ENCODE measurements around the gene GID4.

The GID4 gene

DNA sequence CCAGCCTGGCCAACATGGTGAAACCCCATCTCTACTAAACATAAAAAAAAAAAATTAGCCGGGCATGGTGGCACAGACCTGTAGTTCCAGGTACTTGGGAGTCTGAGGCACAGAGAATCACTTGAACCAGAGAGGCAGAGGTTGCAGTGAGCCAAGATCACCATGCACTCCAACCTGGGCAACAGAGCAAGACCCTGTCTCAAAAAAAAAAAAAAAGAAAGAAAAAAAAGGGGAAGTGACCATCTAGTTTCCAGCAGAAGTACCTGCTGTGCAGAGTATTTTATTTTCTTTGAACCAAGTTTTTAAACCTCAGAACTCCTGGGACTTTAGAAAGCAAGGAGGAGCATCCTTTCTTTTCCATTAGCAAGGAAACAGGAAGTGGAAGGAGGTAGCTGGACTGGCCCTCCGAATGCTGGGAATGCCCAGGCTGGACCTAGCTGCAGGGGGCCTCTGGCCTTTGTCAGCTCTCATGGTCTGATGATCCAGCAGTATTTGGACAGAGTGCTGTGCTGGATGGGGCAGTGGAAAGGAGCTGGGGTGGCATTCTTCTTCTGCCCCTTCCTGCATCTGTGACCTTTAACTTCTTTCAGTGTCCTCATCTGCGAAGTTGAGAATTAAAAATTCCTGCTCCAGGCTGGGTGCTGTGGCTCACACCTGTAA, 6.6 kb downstream of the GID4 start:
- no peak for DNase-seq

DNA sequence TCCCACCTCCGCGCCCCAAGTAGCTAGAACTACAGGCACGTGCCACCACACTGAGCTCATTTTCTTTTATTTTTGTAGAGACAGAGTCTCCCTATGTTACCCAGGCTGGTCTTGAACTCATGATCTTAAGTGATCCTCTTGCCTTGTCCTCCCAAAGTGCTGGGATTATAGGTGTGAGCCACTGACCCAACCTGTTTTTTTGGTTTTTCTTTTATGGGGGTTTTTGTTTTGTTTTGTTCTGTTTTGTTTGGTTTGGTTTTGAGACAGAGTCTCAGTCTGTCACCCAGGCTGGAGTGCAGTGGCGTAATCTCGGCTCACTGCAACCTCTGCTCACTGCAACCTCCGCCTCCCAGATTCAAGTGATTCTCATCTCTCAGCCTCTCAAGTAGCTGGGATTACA, 16.4 kb downstream of the GID4 start:
- no peak for DNase-seq

DNA sequence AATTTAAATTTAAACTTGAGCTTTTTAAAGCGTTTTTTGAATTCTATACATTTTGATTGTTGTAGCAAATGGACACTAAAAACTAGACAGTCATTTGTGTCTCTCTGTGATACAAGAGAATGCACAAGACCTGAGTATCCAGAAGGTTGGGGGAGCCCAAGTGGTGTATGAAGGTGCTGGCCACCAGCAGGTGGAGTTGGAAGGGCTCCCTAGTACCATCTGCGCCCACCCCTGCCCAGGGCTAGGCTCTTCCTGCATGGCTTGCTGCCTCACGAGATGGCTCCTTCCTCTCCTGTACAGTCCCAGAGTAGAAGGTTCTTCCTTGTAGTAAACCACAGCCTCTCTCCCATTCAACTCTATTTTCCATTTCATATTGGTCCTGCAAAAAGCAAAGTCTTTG, 17.0 kb downstream of the GID4 start:
- no peak for DNase-seq

DNA sequence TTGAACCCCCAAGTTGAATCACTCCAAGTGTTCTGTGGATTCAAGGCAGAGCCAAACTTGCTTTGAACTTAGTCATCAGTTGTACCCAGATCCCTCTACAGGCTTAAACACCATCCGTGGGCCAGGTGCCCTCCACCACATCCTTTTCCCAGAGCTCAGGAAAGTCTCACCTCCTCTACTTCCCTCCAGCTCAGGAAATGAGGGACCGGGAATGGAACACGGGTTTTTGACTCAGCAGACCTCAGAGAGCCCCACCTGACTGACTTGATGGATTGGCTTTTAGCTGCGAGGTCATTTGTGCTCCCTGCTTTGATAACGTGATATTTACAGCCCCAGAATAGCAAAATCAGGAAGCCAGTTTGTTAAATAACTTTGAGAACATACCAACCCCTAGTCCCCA, 20.1 kb downstream of the GID4 start:
- no peak for DNase-seq

DNA sequence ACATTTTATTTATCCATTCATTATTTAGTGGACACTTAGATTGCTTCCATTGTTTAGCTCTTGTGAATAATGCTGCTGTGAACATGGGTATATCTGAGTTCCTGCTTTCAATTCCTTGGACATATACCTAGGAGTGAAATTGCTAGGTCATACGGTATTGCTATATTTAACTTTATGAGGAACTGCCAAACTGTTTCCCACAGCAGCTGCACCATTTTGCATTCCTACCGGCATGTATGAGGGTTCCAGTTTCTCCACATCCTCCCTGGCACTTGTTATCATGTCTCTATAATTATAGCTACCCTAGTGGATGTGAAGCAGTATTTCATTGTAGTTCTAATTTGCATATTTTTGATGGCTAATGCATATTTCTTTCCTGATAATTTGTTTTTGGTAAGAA, 24.8 kb downstream of the GID4 start:
- DNase-seq = no peak

DNA sequence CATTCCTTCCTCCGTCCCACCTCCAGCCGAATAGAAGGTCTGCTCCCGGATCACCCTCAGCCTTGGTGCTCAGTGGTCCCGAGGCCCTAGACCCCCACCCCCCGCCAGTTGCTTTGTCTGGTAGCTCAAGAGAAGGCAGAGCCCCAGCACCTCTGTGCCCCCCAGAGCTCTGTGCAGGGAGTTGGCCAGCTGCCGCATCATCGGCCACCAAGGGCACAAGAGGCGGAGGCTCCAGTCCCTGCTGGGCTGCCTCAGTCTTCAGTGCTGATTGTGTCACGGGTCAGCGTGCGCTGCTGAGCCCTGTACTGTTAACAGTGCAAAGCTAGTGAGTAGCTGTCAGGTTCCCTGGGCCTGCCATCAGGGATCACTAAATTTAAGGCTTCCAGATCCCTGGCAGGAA, 26.3 kb downstream of the GID4 start:
- no peak for DNase-seq

DNA sequence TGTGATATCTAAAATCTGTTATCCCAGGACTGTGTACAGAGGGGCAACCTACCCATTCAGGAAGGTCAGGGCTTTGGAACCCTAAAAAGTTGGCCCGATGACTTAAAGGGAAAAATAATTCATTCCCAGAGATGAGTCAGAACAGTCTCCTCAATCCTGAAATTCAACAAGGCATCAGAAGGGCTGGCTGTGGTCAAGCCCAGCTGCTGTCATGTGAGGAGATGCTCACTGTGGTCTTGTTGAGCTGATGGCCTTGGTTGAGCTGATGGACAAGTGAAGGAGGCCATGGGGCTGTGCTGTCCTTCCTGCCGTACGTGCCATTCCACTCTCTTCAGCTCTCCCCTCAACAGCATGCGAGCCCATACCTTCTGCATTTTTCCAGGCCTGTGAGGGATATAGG, 27.7 kb downstream of the GID4 start:
- no peak for DNase-seq

DNA sequence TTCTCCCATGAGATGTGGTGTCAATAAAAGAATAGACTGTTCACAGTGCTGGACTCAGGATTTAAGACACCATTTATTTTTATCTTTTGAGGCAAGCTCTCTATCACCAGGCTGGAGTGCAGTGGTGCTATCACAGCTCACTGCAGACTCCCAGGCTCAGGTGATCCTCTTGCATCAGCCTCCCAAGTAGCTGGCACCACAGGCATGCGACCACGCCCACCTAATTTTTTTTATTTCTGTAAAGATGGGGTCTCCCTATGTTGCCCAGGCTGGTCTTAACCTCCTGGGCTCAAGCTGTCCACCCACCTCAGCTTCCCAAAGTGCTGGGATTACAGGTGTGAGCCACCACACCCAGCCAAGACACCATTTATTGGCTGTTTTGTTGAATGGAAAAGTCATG, 29.9 kb downstream of the GID4 start:
- no peak for DNase-seq

DNA sequence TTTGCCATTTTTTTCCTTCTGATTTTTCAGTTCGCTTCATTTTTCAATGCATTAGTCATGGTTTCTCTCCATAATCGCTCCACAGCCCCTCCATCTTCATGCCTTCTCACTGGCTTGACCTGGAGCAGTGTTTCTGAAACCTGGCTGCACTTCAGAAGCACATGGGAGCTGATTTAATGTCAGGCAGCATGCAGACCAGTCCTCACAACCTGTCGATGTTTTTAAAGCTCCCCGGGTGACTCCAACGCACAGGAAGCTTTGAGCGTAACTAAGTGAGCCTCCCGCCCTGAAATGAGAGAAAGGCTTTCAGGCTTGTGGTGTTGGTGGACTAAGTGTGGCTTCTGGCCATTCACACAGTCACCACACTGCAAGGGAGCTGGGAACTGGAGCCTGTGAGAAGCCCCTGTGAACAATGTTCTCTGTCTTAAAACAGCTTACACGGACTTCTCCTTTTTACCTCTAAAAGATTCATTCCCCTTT, 31.7 kb downstream of the GID4 start:
- peak; percentile 2 for DNase-seq

DNA sequence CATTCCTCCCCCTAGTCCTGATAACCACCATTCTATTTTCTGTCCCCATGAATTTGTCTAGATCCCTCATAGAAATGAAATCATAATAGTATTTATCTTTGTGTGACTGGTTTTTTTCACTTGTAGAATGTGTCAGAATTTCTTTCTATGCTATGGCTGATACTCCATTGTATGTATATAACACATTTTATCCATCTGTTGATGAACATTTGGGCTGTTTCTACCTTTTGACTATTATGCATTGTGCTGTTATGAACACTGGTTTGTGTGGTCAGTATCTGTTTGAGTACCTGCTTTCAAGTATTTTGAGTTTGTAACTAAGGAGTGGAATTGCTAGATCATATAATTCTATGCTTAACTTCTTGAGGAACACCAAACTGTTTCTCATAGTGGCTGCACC, 32.5 kb downstream of the GID4 start:
- no peak for DNase-seq

DNA sequence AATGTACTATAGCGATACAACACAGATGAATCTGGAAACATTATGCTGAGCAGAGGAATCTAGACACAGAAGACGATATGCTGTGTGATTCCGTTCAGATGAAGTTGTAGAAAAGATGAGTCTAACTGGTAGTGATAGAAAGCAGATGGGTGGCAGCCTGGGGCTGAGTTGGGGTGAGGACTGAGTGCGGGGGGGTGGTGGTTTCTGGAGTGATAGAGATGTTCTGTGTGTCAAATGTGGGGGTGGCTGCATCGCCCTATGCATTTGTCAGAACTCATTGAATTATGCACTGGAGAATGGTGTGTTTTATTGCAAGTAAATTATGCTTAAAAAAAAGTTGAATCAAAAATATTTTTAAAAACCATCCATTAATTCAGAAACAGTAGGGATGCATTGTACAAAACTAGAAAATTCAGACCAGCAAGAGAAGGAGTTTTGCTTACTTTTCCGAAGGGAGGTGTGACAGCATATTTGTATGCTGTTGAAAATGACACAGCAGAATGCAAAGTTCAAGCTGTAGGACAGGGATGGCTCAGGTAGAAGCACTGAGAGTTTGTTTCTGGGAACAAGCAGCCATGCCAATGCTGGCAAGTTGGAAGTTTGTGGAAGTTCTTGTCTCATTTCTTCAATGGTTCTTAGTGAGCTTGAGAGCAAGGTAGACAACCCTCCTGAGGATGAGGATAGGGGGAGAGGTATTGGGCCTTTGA, 35.5 kb downstream of the GID4 start:
- DNase-seq = no peak

DNA sequence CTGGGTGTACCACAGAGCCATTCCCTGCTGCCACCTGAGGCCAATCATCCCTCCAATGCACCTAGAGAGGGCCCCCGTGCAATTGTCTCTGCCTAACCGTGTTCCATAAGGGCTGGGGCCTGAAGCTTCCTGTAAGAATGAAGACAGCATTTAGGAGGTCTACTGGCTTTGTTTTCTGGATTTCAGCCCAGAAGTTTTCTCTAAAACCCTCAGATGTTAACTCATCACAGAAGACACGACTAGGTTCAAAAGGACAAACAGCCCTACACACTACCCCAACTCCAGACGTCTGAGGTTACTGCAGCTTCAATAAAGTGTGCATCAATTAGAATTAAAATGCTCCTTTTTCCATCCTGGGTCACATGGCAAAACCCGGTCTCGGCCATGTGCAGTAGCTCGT, 37.7 kb downstream of the GID4 start:
- DNase-seq = no peak

DNA sequence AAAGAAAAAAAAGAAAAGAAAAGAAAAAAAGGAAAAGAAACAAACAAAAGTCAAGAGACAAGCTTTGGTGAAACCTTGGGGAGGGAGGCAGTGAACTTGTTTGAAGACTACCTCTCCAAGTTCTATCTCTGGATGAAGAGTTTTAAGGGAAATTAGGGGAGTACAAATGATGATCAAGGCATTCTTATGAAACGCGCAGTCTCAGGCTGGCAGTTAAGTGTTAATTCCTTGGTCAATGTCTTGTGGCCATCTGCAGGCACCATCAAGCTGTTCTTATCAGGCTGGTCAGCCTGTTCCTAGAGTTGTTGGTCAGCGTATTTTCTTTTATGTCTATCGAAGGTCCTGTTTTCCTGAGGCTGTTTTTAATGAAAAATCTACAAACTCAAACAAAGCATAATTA, 40.3 kb downstream of the GID4 start:
- DNase-seq = no peak

DNA sequence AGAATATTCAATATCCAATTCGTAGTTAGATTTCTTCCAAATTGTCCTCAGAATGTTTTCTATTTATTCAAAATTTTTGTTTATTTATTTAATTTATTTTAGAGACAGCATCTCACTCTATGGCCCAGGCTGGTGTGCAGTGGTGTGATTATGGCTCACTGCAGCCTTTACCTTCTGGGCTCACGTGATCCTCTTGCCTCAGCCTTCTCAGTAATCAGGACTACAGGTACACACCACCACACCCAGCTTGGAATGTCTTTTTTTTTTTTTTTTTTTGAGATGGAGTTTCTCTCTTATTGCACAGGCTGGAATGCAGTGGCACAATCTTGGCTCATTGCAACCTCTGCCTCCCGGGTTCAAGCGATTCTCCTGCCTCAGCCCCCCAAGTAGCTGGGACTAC, 45.0 kb downstream of the GID4 start:
- DNase-seq = no peak

DNA sequence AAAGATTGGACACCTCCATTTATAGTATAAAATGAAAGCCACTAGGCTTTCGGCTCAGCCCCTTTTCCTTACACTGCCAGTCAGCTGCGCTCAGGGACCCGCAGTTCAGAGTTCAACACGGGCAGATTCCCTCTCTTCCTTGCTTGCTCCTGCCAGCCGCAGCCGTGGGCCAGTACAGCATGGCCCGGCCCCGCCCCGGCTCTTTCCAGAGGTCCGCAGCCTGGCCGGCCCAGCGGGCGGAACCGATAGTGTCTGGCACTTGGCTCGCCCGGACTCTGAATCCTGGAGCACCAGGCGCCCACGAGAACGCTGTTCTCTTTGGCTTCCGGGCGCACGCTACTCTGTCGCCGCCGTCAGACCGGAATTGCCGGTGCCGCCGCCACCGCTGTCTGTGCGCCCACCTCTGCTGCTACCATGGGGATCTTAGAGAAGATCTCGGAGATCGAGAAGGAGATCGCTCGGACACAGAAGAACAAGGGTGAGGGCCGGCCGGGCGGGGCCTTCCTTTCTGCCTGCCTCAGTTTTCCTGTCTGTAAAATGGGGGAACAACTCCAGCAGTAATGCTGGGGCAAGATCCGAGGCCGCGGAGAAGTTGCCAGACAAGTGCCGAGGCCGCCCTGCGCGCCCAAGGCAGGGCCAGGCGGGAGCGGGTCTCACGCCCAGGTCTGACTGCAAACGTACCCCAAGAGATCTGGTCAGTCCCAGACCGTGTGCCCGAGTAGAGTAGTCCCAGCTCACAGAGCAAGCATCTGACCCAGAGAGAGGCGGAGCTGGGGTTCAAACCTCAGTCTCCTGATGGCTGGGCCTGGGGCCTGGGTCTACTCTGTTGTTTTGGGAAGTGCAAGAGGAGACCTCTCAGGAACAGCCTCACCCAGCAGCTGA, 48.6 kb downstream of the GID4 start, which contains the start of gene DRG2:
DRG2 (plus strand) TSS at position 339 of the 882 bp plus-strand sequence; CDS start at position 415, 76 bp downstream.
- peak; percentile 58 for DNase-seq

DNA sequence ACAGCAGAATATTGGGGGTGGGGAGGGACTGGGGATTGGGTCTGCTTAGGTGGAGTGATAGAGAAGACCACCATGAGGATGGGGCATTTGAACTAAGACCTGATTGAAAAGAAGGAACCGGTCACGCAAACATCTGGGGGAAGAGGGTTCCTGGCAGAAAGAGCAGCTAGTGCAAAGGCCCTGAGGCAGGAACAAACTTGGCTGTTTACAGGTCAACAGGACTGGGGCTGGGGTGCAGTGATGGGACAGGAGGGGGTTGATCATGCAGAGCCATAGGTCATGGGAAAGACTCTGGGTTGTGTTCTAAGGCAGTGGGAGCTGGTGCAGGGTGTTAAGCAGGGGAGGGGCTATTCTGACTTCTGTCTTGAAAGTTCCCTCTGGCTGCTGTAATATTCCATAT, 50.4 kb downstream of the GID4 start:
- no peak for DNase-seq

DNA sequence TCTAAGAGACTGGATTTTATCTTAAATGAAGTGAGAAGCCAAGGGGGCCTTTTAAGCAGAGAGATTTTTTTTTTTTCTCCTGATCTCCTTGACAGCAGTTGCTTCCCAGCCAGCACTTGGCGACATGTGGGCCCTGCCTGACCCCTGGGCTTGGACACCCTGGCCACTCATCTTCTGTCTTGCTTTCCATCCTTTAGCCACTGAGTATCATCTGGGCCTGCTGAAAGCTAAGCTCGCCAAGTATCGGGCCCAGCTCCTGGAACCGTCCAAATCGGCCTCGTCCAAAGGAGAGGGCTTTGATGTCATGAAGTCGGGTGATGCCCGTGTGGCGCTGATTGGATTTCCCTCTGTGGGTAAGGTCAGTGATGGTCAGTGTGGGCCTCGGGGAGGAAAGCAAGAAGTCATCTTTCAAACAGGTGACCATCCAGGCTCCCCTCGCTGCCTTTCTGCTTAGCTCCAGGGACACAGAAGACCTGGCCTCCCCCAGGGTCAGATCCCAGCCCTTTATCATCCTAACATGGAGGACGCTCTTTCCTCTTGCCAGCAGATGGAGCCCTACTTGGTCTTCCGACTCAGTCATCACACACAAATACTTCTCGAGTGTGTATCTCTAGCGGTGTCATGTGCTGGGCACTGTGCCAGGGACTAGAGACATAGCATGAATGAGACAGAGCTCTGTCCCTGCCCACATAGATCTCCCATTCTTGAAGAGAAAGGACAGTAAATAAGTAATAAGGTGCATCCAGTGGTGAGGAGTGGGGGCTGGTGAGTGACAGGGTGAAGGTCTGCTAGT, 54.6 kb downstream of the GID4 start:
- no peak for DNase-seq

DNA sequence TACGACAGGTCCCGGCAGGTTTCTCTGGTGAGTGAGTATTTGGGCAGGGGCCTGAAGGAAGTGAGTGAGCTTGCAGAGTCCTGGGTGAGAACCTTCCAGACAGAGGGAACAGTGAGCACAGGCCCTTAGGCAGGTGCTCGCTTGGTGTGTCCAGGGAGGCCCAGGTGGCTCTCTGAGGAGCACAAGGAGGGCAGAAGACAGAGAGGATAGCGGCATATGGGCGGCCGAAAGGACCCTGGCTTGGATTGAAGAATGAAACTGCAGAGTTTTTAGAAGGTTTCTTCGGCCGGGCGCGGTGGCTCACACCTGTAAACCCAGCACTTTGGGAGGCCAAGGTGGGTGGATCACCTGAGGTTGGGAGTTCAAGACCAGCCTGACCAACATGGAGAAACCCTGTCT, 55.2 kb downstream of the GID4 start:
- DNase-seq = no peak

DNA sequence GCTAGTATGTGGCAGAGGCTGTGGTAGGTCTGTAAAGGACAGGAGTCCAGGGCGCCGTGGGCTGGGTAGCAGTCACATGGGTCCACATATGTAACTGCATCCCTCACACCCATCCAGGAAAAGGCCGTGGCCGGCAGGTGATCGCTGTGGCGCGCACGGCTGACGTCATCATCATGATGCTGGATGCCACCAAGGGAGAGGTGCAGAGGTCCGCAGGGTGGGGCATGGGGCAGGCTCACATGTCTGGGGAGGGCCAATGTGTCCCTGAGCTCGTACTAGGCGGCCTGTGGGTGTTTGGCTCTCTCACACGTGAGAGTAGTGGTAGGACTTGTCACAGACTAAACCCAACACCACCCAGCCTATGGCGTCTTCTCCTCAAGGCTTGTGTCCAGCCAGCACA, 60.3 kb downstream of the GID4 start:
- DNase-seq = no peak

DNA sequence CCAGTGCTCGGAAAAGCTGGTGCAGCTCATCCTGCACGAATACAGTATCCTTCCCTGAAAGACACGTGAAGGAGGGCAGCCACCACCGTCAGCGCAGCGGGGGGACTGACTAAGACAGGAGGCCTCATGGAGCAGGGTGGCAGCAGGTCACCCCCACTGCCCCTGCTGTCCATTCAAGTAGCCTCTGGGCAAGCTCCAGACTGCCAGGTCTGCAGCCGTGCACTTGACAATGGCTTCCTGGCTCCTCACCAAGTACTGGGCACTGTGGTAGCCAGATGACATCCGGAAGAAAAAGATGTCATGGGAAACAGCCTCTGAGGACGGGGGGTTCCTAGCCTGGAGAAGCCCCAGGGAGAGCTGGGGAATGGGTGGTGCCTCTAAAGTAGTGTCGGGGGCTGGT, 61.4 kb downstream of the GID4 start:
- no peak for DNase-seq

DNA sequence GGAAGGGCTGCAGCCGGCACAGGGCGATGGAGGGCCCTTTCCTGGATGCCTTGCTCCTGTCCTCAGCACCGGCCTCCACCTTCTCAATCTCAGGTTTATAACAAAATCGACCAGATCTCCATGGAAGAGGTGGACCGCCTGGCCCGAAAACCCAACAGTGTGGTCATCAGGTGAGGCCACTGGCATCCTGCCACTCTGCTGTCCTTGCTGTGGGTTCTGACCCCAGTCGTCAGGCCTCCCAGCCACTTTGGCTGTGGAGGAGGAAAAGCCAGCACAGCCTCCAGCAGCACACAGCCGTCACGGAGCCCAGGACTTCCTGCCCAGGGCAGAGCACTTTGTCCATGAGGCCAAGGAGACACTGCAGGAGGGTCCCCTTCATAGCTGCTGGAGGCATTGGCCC, 62.6 kb downstream of the GID4 start:
- no peak for DNase-seq

DNA sequence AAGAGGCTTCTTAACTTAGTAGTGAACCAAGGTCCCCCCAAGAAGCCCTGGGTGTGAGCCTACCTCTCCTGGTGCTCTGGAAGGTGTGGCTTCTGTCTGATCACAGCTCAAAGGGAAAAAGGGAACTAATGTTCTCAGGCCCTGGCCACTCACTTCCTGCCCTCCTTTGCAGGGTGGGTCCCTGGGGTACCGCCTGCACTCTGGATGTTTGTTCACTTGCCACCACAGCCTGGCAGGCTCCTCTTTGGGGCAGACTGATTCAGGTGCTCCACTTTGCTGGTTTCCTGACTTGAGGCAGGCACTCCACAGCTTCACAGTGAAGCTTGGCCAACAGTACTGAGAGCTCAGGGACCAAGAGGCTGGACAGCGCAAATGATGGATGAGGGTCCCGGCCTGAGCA, 63.4 kb downstream of the GID4 start:
- DNase-seq = no peak

DNA sequence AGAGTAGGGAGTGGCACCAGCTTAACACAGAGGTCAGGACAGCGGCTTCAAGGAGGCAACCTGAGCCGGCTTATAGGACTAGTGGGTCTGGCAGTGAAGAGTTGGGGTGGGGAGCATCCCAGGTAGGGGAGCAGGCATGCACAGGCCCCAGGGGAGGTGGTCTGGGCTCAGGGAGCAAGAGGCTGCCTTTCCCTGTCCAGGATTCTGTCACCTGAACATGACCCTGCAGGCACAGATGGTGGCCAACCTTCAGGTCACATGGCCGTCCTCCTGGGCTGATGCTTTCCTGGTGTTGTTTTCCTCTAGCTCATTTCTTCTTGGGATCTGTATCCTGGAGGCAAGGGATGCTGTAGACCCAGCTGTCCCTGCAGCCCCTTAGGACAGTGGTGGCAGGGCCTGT, 65.8 kb downstream of the GID4 start:
- no peak for DNase-seq
